GM21825 (cell line): ENCODE results near the gene SYTL2.

Experiments
- ATAC-seq: cut with Tn5 transposase; IDR thresholded peaks from one replicate; pipeline ENCODE4 v1.9.1; 2021; ENCODE audit warnings: mild to moderate bottlenecking, moderate library complexity; ENCODE audit not compliant: unreplicated experiment

The SYTL2 gene

DNA sequence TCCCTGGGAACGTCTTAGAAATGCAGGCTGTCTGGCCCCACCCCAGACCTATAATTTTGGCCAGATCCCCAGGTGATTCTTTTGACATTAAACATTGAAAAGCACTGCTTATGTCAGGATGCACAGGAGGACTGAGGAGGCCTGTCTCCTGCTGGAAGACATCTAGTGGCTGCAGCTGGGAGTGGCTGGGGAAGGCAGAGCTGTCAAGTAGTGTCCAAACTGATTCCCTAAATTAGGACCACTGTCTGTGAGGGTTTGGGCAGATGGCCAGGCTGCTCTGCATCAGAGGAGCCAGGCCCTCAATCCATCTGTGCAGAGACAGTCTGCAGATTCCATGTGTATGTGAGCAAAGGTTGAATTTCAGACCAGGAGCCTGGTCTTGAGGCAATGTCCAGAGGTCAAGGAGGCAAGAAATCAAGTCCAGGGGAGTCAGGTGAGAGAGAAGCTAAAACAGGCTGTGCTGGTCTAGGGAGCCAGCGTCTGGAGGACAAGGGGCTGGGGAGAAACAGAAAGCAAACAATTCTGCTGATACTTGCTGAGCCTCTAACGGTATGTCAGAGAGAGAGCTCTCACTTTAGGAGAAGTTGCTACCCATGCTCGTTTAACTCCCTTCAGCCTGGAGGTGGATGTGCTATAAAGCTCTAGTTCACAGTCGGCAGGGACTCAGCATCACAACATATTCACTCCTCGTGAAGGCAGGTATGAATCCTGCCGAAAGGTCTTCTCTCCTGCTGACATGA lies 15.3 kb upstream of the SYTL2 start:
- ATAC-seq: no peak

DNA sequence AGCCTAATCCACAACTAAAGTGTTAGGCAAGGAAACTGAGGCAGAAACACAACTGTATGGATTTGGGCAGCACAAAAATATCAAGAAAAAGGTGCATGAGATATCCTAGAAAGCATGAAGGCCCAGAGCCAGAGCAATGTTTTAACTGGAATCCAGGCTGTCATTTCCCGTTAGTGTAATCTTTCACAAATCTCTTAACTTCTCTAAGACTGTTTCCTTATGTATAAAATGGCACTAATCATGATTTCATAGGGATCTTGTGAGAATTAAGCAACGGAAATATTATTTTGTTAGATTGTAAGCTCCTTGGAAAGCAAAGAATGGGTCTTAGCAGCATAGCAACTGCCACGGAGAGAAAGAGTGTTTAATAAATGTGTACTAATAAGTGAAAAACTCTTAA lies 14.7 kb upstream of the SYTL2 start:
- ATAC-seq: no peak

DNA sequence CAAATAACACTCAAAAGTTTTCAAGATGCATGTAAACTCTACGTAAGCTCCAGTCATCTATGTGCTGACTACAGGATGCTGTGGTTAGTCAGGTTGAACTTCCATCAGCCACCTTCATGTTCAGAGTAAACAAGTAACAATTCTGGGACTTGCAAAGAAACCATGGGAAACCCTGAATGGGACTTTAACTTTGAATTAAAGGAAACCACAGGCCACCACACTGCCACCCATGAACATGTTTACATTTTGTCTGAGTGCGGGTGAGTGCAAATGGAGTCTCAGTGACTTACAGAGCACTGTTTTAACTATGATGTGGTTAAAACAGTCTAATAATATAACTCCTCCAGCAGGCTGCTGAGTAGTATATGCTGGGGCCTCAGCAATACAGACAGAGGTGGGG lies 12.9 kb upstream of the SYTL2 start:
- ATAC-seq: no peak

DNA sequence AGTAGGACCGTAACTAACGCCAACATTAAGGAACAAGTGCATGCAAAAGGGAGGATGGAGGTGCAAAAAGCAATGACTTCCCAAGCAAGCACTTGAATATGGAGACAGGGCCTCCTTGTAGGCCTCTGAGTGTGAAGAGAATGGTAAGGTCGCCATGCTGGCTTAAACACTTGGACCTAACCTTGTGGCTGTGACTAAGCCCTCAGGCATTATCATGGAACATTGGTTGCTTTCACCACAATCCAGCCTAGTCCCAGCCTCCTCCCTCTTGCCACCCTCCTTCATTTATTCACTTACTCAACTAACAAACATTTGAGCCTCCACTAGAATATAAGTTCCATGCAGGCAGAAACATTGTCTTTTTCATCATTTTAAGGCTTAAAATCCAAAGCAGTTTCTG lies 11.9 kb upstream of the SYTL2 start:
- no peak for ATAC-seq

DNA sequence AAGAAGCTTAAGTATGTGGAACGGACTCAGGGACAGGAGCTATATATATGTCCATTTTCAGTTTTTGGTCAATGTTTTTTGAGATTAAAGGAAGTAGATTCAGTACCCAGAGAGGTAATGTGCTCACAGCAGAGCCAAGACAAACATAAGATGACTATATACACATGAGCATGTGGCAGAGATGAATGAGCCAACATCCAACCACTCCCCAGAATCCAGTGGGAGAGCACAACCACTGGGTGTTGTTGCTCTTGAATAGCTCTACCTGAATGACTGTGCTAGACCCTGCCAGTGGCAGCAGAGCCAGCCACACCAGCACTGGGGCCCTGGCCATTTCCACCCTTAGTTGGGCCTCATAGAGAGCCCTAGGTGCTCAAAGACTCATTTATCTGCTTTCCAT lies 10.7 kb upstream of the SYTL2 start:
- no peak for ATAC-seq

DNA sequence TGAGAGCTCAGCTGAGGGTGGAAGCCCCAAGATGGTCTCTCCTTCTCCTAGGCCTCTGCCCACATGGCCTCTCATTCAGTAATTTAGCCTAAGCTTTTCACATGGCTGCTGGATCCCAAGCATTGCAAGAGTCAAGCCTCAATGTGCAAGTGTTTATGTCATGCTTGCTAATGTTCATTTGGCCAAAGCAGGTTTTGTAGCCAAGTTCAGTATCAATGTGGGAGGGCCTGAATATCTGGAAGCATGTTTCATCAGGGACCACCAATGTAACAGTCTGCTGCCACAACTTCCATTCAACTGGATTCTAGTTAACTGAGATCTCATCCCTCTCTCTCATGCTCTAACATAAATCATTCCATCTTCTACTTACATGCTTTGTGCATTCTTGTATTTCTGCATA lies 8.5 kb upstream of the SYTL2 start:
- ATAC-seq: no peak

DNA sequence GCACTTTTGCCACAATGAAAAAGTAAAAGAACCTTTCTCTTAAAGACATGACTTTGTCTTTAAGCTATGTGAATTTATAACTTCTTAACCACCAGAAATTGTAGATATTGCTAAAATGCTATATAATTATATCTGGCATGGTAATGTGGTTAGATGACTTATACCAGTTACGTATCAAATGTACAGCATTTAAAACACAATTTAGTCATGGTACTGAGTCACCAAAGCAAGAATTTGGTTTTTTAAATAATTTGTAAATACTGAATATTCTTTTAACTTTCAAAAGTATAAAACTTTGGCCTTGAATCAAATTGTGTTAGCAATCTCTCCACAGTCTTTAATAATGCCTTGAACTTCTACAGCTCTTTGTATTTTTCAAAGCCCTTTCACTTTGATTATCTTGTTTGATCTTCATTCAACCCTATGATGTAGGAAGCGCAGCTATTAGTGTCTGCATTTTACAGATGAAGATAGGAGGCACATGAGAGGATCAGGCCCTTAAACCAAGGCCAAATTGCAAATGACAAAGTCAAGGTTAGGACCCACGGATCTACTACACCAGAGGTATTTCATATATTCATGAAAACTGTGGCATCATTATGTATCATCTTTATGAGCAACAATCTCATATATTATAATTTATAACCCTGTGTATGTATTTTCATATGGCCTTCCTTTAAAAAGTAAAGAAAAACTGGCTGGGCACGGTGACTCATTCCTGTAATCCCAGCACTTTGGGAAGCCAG lies 4.4 kb upstream of the SYTL2 start:
- no peak for ATAC-seq

DNA sequence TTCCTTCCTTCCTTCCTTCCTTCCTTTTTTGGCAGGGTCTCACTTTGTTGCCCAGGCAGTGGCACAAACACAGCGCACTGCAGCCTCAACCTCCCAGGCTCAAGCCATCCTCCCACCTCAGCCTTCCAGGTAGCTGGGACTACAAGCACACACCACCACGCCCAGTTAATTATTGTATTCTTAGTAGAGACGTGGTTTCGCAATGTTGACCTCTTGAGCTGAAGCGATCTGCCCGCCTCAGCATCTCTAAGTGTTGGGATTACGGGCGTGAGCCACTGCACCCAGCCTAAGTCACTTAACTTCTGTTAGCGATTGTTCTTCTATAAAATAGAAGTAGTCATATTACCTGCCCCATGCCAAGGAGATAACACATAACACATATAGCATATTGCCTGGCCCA lies 2.8 kb upstream of the SYTL2 start:
- no peak for ATAC-seq

DNA sequence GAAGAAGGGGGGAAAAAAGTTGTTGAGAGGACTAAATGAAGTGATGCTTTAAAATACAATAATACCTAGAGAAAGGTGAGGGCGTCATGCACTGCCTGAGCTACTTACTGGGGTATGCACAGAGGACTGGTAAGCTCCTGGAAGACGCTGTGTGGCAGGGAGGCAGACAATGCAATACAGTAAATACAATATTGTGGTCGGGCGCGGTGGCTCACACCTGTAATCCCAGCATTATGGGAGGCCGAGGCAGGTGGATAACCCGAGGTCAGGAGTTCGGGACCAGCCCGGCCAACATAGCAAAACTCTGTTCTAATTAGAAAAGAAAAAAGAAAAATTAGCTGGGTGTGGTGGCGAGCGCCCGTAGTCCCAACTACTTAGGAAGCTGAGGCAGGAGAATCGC lies 683 bp upstream of the SYTL2 start:
- ATAC-seq: no peak

DNA sequence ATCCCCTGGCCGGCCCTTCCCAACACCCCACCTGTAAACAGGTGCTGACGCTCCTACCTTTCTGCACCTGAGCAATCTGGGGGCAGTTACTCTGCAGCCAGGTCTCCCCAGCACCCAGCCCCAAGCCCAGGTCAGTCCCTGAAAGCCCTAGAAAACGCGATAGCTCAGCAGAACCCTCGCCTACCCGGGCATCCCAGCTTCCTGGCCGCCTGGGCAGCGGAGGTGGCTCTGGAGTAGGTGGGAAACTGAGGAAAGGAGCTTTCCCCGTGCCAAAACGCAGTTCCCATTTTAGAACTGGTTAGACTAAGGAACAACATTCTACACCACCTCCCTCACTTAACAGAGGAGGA lies 445 bp downstream of the SYTL2 start:
- no peak for ATAC-seq

DNA sequence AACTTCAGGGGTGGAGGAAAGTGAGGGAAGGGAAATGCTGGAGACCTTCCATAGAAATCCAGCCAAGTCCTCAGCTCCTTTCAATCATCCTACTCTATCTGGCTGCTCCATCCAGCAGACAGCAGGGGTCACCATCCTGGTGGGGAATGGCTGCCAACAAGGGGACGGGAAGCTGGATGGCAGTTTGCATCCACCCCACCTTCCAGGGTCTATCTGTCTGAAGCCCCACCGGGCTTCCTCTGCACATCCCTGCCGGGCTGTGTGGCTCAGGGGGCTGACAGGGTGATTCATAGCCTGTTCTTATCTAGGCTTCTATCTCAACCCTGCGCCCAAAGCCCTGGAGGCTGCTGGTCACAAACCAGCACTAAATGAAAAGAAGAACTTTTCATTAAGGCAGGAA lies 1.1 kb downstream of the SYTL2 start:
- no peak for ATAC-seq

DNA sequence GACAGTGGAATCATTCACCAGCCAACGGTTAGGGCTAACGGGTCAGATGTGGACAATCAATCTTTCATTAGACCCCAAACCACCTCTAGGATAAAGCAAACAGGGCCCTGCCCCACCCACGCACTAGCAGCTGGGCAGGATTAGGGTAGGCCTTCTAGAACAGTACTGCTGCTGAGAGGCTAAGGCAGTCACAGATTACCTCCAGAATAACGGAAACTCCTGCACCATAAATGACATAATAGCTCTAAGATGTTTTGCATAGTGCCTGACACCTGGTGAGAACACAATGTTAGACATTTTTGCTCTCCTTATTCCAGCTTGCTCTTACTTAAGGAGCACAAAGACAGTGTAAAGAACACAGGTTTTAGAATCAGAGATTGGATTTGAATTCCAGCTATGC lies 1.8 kb downstream of the SYTL2 start:
- ATAC-seq: no peak

DNA sequence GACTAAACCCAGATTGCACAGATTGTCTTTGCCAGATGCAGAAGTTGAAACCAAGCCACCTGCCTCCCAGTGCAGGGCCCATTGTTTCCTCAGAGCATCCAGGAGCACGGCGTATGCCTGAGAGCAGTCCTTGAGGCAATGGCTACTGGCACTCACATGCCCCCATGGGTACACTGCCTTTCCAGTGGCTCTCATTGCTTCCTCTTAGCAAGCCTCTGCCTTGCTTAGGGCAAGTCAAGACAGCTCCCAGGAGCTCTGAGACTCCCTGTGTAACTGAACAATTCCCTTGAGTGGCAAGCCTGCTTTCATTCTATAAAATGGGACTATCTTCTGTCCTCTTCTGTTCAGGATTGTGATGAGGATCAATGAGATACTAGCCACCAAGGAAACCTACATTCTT lies 4.1 kb downstream of the SYTL2 start:
- no peak for ATAC-seq

DNA sequence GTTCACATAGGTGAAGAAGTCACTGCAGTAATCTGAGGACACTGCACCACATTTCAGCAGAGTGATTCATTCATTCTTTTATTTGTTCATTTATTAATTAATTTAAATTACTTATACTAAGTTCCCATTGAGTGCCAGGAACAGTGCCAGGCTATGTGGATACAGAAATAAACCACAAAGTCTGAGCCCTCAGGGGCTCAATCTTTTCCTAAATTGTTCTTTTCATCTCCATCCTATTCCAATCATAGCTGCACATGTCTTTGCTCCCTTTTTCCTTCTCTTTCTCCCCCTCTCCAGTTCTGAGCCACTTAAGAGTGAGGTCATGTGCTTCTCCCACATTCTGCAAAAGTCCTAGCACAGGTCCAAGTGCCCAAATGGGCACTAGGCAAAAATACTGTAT lies 4.9 kb downstream of the SYTL2 start:
- ATAC-seq: no peak

DNA sequence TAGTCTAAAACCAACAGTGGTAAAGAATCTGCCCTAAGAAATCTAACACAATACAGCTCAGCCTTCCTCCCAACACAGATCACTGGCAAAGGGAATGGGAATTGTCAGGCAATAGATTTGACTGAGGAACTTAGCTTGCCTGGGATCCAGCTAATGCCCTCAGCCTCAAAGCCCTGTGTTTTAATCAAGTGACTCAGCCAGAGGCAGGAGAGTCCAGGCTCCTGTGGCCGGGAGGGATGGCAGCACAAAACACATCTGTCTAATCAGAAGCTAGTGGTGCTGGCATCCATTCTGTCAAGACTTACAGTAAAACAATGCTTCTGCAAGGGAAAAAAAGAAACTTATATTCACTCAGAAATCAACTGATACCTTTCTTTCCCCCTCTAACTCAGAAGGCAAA lies 5.6 kb downstream of the SYTL2 start:
- ATAC-seq: no peak

DNA sequence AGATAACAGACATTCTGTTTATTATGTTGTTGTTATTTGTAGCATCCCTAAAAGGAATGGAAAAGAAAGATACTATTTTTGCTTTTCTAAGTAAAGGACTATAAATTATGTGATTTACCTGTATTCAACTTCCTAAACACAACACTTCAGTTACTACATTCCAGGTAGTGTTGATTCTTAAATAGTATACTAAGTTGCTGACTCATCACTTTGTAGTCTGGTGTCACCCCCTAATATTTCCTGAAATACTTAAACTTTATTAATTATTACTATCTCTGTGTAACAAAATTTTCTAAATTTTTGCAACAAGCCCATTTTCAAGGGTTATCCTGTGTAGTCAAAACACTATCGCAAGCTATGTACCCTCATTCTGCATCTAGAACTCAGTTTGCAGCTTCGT lies 7.0 kb downstream of the SYTL2 start:
- ATAC-seq: no peak

DNA sequence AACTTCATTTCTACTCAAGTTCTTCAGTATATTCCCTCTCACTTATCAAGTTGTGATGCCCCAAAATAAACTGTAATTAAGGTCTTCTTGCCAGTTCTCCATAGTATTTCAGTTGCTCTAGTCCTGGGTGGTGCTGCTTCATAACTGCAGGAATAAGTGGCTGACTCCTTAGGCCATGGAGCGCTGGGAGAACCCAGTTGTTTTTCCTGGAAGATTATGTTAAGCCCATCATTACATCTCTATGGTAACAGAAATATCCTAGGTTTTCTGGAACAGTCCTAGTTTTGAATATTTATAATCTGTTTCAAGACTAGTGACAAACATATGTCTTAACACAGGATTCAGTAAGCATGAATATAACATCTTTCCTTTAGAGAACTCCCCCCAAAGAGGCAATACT lies 7.6 kb downstream of the SYTL2 start:
- ATAC-seq: no peak

DNA sequence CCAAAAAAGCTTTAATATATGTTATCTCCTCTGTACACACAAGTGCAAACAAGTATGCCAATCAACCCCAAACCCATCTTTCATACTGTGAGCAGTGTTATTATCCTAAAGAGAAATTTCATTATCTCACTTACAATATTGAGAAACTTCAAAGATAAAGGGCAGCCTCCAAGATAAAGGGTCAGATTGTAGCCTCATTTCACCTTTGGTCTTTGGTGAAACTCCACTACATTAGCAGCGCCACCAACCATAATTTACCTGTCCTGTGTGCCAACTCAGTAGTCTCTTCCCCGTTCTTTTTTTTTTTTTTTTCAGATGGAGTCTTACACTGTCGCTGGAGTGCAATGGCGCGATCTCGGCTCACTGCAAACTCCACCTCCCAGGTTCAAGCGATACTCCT lies 9.4 kb downstream of the SYTL2 start:
- ATAC-seq: no peak

DNA sequence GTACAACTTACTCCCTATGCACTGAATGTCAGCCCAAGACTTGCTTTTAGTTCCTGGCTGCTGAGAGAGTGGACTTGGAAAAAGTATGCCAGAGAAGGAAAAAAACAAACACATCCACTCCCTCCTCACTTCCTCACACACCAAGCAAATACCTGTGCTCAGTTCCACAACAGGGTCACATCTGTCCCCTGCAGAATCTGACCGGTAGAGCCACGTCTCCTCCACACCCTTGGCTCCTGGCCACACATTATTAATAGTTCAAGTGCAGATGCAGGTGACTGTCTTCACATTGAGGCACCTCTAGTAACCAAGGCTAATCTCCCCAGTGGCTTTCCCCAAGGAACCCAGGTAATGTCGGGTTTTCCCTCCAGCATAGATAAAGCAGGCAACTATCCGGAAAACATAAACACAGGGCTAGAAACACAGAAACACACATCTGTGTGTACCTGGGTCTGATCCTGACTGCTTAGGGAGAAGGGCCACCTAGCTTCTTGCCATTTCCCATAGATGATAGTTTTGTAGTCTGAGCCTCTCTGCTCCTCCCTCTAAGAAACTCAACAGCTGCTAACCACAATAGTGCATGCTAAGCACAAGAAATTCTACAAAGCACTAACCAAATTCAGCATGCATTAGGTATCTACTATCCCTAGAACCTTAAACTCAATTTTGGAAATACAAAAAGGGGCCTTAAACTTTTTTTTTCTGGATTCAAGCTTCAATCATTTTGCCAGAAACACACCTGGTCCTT lies 10.2 kb downstream of the SYTL2 start:
- no peak for ATAC-seq

DNA sequence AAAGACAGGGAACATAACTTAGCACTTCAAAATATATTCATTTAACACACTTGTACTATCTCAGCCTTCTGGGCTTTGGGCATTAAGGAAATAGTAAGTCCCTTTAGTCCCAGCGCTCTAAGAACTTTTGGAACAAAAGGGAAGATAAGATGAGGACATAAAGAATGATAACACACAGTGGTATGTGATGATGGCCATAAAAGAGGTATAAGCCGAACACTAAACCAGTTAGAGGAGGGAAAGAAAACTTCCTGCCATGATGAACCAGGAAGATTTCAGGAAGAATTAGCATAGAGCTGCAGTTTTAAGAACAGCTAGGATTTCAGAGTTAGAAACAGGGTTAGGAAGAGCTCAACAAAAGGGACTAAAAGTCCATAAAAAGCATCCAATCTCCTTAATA lies 11.8 kb downstream of the SYTL2 start:
- ATAC-seq: no peak

DNA sequence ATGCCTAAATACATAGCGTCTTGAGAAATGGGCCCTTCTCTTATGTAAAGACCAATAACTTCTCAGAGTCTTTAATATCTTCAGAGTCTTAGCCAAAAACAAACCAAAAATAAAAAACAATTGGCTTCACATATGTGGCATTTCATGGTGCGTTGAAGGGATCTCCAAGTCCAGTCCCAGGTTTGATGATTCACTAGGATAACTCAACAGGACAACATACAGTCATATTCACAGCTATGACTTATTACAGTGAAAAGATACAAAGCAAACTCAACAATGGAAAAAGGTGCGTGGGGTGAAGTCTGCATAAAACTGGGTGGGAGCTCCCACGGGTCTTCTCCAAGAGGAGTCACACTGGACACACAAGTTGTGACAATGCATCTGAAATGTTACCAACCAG lies 12.6 kb downstream of the SYTL2 start:
- no peak for ATAC-seq
